ENCODE data around the gene PNPLA2.

Gene PNPLA2

DNA sequence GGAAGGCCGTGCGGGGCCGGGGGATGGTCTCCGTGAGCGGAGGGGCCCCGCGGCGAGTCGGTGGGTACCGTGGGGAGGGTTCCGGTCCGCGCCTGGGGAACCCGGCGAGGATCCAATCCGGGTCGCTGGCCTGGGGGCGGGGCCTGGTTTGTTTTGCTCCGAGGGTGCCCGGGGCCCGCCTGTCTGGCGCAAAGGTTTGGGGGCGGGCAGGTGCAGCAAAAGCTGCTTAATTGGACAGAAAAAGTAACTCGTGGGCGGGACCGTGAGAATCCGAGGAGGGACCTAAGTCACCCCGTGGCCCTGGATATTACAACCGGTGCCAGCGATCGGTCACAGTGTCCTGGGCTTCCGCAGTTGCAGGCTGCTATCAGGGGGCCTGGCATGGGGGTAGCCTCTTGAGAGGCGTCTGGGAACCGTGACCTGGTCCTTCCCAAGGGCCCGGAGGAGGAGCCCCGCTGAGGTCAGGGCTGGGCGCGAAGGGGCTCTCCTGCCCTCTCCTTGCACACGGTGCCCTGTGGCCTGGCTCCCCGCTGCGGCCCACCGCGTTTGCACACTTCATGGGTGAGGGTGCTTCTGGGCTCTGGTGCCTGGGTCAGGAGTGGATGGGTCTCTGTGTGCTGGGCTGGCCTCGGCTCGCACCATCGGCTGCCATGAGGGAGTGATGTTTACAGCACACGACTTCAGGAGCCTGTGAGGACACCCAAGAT, 1.4 kb downstream of the PNPLA2 start:
- DNase-seq = peak; percentile 88

DNA sequence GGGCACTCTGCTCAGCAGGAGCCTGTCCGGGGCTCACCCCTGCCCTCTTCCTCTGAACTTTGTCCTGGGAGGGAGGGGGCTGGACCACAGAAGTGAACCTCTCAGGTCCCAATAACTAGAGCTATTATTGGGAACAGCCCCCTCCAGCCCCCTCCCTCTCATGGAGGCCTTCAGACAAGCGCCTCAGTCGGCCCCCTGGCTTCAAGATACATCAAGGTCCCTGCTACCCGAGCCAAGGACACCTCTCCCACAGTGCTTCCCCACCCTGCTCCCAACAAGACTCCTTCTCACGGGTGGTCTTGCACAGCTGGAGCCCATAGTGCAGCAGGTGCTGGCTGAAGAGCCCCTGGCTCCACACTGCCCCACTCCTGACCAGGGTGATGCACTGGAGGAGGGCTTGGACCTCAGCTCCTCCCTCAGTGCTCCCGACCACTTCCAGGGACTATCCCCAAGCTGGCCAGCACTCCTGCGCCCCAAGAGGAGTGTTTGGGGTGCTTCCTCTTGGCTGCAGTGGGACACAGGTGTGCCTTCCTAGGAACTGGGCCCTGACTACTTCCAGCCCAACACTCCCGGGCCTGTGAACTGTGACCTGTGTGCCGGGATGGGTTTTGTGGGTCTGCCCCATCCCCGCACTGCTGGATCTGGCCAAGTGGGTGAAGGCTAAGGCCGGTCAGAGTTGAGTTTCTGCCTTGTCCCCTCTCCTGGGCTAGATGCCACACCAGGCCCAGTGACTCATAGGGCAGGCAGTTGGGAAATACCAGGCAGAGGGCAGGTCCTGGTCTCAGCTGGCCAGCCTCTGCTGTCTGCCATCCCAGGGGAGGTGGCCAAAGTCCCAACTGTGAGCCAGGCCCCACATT, 2.2 kb downstream of the PNPLA2 start:
- no peak for DNase-seq

DNA sequence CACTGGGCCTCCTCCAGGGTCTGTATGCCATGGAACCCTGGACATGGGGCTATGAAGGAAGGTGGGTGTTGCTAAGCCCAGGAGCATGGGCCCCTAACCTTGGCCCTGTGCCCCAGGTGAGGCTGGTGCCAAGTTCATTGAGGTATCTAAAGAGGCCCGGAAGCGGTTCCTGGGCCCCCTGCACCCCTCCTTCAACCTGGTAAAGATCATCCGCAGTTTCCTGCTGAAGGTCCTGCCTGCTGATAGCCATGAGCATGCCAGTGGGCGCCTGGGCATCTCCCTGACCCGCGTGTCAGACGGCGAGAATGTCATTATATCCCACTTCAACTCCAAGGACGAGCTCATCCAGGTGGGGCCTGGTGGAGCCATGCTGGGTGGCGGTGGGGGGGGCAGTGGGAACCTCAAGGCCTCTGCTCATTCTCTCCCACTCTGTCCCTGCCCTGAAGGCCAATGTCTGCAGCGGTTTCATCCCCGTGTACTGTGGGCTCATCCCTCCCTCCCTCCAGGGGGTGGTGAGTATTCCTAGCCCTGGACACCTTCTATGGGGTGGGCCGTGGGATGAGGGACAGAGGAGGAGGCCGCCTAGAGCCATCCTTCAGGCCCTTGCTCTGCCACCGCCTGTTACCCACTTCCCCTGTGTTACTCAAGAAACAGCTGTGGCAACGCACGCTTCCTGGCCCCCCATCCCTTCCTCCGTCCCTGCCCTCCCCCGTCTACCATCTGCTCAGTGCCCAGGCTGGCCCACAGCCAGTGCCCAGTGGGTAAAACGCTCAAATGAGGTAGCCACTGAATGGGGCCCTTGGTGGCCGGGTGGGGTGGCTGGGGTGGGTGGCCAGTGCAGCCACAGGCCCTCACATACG, 3.0 kb downstream of the PNPLA2 start:
- DNase-seq = peak; percentile 64

DNA sequence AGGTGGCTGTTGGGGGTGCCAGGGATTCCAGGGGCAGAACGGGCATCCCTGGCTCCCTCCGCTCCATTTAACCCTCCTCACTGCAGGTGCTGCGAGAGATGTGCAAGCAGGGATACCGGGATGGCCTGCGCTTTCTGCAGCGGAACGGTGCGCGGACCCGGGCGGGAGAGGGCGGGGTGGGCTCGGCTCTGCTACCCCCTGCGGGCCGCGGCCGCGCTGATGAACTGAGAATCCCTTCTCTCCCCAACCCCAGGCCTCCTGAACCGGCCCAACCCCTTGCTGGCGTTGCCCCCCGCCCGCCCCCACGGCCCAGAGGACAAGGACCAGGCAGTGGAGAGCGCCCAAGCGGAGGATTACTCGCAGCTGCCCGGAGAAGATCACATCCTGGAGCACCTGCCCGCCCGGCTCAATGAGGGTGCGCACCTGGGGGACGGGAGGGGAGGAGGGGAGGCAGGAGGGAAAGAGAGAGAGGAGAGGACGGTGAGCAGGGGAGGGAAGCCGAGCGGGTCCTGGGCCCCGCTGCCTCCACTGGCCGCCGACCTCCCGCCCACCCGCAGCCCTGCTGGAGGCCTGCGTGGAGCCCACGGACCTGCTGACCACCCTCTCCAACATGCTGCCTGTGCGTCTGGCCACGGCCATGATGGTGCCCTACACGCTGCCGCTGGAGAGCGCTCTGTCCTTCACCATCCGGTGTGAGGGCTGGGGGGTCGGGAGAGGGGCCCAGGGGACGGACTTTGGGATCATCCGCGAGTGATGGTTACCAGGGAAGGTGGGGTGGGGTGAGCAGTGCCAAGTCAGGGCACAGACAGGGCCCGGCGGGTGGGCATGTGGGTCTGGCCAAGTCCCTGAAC, 5.0 kb downstream of the PNPLA2 start:
- DNase-seq = peak; percentile 49

DNA sequence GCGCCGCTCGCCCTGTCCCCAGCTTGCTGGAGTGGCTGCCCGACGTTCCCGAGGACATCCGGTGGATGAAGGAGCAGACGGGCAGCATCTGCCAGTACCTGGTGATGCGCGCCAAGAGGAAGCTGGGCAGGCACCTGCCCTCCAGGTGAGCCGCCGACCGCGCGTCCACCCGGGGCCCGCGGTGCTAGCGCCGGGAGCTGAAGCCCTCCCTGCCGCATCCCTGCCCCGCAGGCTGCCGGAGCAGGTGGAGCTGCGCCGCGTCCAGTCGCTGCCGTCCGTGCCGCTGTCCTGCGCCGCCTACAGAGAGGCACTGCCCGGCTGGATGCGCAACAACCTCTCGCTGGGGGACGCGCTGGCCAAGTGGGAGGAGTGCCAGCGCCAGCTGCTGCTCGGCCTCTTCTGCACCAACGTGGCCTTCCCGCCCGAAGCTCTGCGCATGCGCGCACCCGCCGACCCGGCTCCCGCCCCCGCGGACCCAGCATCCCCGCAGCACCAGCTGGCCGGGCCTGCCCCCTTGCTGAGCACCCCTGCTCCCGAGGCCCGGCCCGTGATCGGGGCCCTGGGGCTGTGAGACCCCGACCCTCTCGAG, 5.7 kb downstream of the PNPLA2 start:
- DNase-seq = peak; percentile 81

DNA sequence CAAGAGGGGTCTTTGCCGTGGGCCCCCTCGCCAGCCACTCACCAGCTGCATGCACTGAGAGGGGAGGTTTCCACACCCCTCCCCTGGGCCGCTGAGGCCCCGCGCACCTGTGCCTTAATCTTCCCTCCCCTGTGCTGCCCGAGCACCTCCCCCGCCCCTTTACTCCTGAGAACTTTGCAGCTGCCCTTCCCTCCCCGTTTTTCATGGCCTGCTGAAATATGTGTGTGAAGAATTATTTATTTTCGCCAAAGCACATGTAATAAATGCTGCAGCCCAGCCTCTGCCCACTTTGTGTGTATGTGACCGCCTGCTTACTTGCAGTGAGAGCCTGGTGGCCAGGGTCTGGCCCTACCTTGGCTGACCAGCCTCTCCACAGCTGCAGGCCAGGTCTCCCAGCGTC, 6.2 kb downstream of the PNPLA2 start:
- peak; percentile 61 for DNase-seq

DNA sequence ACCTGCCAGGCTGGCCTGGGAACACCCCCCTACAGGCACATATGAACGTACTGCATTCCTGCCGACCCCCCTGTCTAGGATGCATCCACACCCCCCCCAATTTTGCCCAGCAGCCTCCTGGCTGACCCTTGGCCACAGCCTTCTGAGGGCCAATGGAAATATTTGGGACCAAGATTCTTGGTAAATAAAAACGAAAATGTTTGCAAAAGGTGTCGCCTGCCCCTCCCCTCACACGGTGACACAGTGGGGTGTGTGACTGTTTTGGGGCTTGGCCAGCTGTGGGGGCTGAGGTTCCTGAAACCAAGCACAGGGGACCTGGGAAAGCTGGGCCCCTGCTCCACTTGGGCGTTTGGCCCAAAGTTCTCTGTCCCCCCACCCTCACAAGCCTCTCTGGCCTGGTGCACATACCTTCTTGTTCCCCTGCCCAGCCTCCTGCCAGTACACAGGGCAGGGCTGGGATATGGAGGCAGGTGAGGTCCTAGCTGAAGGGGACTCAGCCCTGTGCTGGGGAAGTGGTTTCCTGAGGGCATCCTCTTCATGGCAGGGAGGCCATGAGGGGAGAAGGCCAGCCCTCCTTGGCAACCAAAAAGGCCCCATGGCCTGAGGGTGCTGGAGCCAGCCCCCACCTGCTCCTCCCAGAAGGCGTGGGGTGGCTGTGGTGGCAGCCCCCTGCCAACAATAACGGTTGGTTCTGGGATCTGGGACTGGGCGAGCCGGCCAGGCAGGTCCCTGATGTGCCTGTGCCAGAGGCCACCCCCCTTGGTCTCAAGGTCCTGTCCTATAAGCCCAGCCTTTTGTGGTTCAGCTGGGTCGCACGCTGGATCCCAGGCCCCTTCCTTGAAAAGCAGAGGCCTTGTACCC, 6.9 kb downstream of the PNPLA2 start:
- no peak for DNase-seq

DNA sequence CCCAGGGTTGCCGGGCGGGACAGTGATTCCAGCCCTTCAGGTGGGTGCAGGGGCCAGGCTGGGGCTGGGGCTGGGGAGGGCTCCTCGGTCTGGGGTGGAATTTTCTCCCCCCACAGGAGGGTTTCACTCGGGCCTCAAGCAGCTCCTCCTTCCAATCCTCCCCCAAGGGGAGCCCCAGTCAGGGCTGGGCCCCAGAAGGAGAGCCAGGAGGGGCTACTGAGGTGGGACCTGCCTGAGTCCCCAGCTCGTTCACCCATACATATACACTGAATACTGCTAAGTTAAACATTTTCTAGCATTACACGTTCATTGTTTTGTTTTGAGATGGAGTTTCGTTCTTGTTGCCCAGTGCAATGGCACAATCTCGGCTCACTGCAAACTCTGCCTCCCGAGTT, 7.5 kb downstream of the PNPLA2 start:
- DNase-seq = no peak

DNA sequence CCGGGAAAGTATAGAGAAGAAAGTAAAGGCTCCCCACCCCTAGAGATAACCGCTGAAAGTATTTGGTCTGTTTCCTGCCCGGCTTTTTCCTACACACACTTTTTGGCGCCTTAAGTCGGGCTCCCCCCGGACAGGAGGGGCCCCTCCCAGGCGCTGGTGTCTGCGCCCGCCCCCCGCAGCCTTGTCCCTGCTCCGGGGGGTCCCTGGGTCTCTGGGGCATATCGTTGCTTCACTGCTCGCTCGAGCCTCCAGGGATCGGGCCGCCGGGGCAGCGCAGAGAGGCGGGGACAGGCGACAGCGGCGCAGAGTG, 8.1 kb downstream of the PNPLA2 start:
- no peak for DNase-seq

DNA sequence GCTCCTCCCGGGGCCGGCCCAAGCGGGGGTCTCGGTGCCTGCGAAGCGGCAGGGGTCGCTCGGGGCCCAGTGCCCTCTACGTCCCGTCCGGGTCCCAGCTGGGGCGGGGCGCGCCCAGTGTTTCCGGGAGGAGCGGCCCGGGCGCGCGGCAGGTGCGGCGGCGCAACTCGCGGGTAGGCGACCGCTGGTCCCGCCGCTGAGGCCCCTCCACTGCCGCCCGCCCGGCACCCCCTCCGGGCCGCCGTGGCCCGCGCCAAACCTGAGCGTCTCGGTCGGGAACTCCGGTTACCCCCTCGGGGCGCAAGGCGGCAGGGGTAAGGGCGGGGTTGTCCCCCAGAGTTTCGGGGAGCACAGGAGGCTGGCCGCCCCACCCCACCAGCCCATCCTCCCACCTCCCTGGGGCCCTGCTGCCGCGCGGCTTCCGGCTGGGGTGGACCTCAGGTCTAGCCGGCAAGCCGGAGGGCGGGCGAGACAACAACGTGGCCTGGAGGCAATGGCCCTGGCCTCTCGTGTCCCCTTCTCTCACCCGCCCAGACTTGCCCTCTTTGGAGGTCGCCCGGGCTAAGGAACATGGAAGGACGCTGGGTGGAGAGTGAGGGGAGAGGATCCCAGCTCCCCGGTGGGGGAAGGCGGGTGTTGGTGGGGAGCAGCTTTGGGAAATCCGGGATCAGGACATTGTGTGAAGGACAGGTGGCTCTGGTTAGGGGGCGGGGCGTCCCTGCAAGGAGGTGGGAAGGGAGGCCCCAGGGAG, 8.6 kb downstream of the PNPLA2 start:
- DNase-seq = peak; percentile 49

DNA sequence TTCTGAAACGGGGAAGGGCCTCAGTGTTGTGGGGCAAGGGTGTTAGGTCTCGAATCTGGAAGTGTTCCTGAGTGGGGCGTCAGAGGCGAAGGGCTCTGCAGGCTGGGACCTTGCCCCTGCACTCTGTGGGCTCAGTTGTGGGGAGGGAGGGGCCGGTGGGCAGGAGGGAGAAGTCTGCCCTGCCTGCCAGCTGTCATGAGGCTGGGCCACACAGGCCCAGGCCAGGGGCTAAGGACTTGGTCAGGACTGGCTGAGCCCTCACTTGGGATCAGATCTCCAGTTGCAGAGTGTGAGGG, 9.1 kb downstream of the PNPLA2 start, which contains the start of gene CRACR2B:
Gene CRACR2B (plus strand): TSS at position 23 of the 296 bp plus-strand sequence. CDS start 689 bp downstream, outside the sequence.
- DNase-seq = no peak

DNA sequence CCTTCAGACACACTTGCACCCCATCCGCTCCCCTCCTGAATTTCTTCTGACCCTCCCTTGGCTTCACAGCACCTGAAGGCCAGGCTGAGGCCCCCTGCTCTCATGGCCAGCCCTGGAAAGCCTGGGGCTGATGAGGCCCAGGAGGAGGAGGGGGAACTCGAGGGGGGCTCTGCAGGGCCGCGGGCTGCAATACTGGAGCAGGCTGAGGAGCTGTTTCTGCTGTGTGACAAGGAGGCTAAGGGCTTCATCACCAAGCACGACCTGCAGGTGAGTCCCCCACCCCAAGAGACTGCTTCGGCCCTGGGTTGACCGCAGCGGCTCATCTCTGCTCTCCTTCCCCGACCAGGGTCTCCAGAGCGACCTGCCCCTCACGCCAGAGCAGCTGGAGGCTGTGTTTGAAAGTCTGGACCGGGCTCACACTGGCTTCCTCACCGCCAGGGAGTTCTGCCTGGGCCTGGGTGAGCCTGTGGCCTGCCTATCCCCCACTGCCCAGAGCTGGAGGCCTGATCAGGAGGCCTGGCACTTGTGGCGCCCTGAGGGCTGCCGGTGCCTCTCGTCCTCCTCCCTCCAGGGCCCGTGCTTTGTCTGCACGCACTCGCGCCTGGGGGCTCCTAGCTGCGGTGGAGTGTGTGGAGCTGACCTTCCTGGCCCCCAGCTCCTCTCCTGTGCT, 9.9 kb downstream of the PNPLA2 start:
- no peak for DNase-seq

DNA sequence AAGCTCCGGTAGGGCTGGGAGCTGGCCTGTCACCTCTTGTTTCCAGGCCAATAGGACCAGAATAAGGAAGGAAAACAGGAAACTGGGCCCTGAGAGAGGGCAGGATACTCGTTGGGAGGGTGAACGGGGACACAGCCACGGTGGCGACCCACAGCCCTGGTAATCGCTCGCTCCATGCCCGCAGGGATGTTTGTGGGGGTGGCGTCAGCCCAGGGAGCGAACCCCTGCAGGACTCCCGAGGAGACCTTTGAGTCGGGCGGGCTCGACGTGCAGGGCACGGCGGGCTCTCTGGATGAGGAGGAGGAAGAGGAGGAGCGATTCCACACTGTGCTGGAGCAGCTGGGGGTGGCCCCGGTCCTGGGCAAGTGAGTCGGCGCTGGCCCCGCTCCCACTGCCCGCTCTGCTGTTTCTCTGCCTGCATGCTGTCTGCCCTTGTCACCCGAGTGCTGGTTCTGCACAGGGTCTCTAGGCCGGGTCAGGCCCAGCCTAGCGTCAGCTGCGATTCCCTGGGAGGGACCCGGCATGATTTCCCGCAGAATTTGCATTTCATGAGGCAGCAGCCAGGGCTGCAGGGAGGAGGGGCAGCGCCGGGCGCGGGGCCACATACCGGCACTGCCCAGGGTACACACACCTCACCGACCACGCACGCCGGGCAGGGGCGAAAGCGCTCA, 10.6 kb downstream of the PNPLA2 start:
- no peak for DNase-seq

DNA sequence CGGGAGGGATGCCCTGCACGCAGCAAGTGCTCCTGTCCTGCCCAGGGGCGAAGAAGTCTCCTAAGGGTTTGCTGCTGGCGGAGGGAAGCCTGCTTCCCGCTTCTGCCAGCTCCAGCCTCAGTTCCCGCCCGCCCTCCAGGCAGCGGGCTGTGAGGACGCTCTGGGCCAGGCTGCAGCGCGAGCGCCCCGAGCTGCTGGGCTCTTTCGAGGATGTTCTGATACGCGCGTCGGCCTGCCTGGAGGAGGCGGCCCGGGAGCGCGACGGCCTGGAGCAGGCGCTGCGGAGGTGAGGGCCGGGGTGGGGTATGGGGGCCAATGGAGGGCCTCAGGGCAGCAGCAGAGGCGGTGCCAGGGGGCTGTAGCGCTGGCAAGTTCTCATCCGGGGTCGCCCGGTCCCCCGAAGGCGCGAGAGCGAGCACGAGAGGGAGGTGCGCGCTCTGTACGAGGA, 11.2 kb downstream of the PNPLA2 start:
- DNase-seq = peak; percentile 68

DNA sequence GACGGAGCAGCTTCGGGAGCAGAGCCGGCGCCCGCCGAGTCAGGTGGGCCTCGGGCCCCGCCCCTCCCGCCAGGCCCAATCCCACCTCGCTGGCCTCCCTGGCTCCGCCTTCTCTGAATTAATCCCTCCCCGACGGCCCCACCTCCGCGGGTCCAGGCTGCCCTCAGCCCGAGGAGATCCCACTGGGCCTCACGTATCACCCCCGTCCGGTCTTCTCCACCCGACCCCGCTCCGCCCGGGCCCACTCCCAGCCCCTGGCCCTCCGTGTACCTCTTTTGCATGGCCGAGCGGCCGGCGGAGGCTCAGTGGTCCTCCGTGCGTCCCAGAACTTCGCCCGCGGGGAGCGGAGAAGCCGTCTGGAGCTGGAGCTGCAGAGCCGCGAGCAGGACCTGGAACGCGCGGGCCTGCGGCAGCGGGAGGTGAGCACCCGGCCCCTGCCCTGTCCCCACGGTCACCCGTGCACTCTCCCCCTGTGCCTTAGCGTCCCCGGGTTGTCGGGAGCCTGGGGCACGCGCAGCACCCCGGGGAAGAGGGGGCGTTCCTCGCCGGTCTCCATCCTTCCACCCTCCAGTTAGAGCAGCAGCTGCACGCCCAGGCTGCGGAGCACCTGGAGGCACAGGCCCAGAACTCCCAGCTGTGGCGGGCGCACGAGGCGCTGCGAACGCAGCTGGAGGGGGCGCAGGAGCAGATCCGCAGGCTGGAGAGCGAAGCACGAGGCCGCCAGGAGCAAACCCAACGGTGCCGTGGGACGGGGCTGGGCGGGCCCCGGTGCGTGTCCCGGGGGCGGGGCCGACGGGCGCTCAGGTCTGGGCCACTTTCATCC, 11.8 kb downstream of the PNPLA2 start:
- peak; percentile 93 for DNase-seq

DNA sequence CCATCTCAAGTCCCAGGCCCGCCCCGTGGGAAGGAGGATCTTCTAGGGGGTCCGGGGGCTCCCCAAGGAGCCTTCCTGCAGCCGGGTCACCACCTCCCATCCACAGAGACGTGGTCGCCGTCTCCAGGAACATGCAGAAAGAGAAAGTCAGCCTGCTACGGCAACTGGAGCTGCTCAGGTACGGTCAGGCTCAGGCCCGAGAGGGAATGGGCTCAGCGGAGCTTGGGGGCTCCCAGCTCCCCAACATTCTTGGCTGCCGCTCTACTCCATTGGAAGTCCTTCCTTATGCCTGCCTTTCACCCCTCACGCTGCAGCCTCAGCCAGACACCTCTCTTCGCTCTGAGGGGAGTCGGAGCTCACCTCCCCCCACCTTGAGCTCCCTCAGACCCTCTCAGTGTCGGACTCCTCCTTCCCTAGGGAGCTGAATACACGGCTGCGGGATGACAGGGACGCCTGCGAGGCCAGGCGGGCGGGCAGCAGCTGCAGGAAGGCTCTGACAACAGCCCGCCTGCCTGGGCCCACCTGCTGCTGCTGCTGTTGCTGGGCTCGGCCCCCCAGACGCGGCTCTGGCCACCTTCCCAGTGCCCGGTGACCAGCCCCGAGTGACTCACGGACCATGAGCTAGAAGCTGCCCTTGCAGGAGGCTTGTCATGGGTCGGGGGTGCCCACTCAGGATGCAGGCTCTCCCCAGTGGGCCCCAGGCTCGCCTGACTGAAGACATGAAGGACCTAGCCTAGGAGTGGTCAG, 12.6 kb downstream of the PNPLA2 start:
- DNase-seq = peak; percentile 70

DNA sequence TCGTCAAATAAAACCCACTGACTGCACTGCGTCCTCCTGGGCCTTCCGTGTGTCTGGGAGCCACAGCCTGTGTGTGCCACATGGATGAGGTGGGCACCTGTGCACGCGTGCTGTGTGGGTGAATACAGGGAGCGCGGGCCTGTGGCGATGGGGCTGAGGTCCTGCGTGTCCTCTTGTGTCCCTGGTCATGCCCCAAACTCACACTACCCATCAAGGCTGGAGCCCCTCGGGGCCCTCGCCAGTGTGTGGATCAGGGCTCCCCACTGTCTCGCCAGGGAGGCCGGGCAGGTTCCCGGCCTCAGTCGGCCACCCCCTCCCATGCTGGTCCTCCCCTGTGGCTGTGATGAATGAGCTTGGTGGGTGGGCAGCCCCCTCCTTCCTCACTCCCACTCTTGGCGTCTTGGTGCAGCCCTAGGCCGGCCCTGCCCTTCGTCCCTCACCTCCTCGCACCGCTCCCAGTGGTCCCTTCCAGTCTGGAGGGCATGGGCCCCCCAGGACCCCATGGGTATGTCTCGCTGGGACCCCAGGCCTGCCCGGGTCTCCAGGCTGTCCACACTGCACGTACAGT, 13.3 kb downstream of the PNPLA2 start:
- no peak for DNase-seq
